ENCODE data around the gene EML2.
"Not testable (repeated sequence)": the region's sequence is repeated elsewhere in the genome, so short reads cannot be mapped to it uniquely, and the experiment has no call there.

EML2 gene

GRCh38 chr19:45638930-45639729, at the start of gene EML2:
Gene EML2 (minus strand): TSS chr19:45639397. CDS start chr19:45639376, 21 bp downstream.
- peak; percentile 64 for DNase-seq

- no peak for DNase-seq
Measured at GRCh38 chr19:45687599-45687998, 48.4 kb upstream of the EML2 start.

- DNase-seq = not testable (repeated sequence)
Measured at GRCh38 chr19:45685045-45685444, 45.8 kb upstream of the EML2 start.

- DNase-seq = no peak
Measured at GRCh38 chr19:45682908-45683307, 43.7 kb upstream of the EML2 start.

GRCh38 chr19:45682117-45682516, 42.9 kb upstream of the EML2 start:
- no peak for DNase-seq

- peak; percentile 87 for DNase-seq
Measured at GRCh38 chr19:45681391-45682015, 42.3 kb upstream of the EML2 start.

GRCh38 chr19:45677351-45678230, 38.4 kb upstream of the EML2 start:
- DNase-seq = no peak

- no peak for DNase-seq
Measured at GRCh38 chr19:45676851-45677263, 37.7 kb upstream of the EML2 start.

- no peak for DNase-seq
Measured at GRCh38 chr19:45674946-45675345, 35.7 kb upstream of the EML2 start.

GRCh38 chr19:45670670-45671453, 31.7 kb upstream of the EML2 start:
- no peak for DNase-seq

GRCh38 chr19:45668342-45668871, 29.2 kb upstream of the EML2 start:
- DNase-seq = no peak

GRCh38 chr19:45667620-45668341, 28.6 kb upstream of the EML2 start, which contains the start of gene GIPR:
Gene GIPR (plus strand): TSS chr19:45668221. CDS start chr19:45669521, 1,300 bp downstream.
- DNase-seq = no peak

GRCh38 chr19:45664575-45664974, 25.4 kb upstream of the EML2 start:
- DNase-seq = no peak

- no peak for DNase-seq
Measured at GRCh38 chr19:45663800-45664199, 24.6 kb upstream of the EML2 start.

- no peak for DNase-seq
Measured at GRCh38 chr19:45660636-45661035, 21.4 kb upstream of the EML2 start.

- DNase-seq = no peak
Measured at GRCh38 chr19:45659096-45659729, 20.0 kb upstream of the EML2 start.

- no peak for DNase-seq
Measured at GRCh38 chr19:45657520-45658167, 18.4 kb upstream of the EML2 start.

GRCh38 chr19:45655073-45655472, 15.9 kb upstream of the EML2 start:
- DNase-seq = no peak

- DNase-seq = no peak
Measured at GRCh38 chr19:45653634-45654033, 14.4 kb upstream of the EML2 start.

GRCh38 chr19:45650722-45651121, 11.5 kb upstream of the EML2 start:
- DNase-seq = no peak

GRCh38 chr19:45646345-45646698, 7.1 kb upstream of the EML2 start:
- no peak for DNase-seq
